NCI-H526 (cell line): Measurements from ENCODE around the gene FIG4.
A peak's percentile ranks its signal among the peaks of the same experiment; 100 is the strongest.

Experiments
- DNase-seq, 2 experiments: peaks; one replicate each; lab custom pipeline; 2025; lab: John Stamatoyannopoulos, UW

The FIG4 gene

GRCh38 chr6:109690737-109691621, at the start of gene FIG4, which contains the start of gene AK9:
Gene FIG4, plus strand, starts transcription at chr6:109691296. Its CDS starts 140 bp downstream, at chr6:109691436.
Gene AK9, minus strand, starts transcription at chr6:109691202. Its CDS starts 15,457 bp downstream, at chr6:109675745.
- DNase-seq: peak; percentile 94 to 96

- no peak for DNase-seq
Observed at GRCh38 chr6:109644131-109644530, 47.0 kb upstream of the FIG4 start.

- DNase-seq: no peak
Observed at GRCh38 chr6:109653264-109653663, 37.8 kb upstream of the FIG4 start.

GRCh38 chr6:109655761-109656262, 35.3 kb upstream of the FIG4 start:
- no peak for DNase-seq

- no peak for DNase-seq
Observed at GRCh38 chr6:109660526-109661320, 30.4 kb upstream of the FIG4 start.

GRCh38 chr6:109662192-109662591, 28.9 kb upstream of the FIG4 start:
- no peak for DNase-seq

- DNase-seq: no peak
Observed at GRCh38 chr6:109669811-109670210, 21.3 kb upstream of the FIG4 start.

- no peak for DNase-seq
Observed at GRCh38 chr6:109671733-109672132, 19.4 kb upstream of the FIG4 start.

GRCh38 chr6:109672175-109672574, 18.9 kb upstream of the FIG4 start:
- DNase-seq: no peak

GRCh38 chr6:109672839-109673238, 18.3 kb upstream of the FIG4 start:
- DNase-seq: no peak

- no peak for DNase-seq
Observed at GRCh38 chr6:109676724-109677123, 14.4 kb upstream of the FIG4 start.

GRCh38 chr6:109678240-109678639, 12.9 kb upstream of the FIG4 start:
- no peak for DNase-seq

- DNase-seq: peak; percentile 65 to 72
Observed at GRCh38 chr6:109678661-109679505, 12.2 kb upstream of the FIG4 start.

- DNase-seq: no peak
Observed at GRCh38 chr6:109686566-109687265, 4.4 kb upstream of the FIG4 start.

GRCh38 chr6:109687271-109687761, 3.8 kb upstream of the FIG4 start:
- DNase-seq: no peak

GRCh38 chr6:109690373-109690736, 741 bp upstream of the FIG4 start:
- peak; percentile 48 to 86 for DNase-seq

GRCh38 chr6:109693111-109693510, 2.0 kb downstream of the FIG4 start:
- DNase-seq: no peak

- DNase-seq: peak in 1 of 2 experiments; percentile 13
Observed at GRCh38 chr6:109695468-109695867, 4.4 kb downstream of the FIG4 start.

GRCh38 chr6:109696355-109696754, 5.3 kb downstream of the FIG4 start:
- no peak for DNase-seq

GRCh38 chr6:109701221-109701620, 10.1 kb downstream of the FIG4 start:
- no peak for DNase-seq

- DNase-seq: no peak
Observed at GRCh38 chr6:109701774-109702173, 10.7 kb downstream of the FIG4 start.
